Stimulated activated CD8-positive, alpha-beta memory T cell treated with anti-CD3 and anti-CD28 coated beads, Interleukin-12 subunit alpha, Interleukin-12 subunit beta, amount 100 ng/mL, for 1 hour (primary cell): ENCODE measurements around the gene FLNC.

Experiments
- DNase-seq: peaks from one replicate; pipeline ENCODE4 v3.0.0-alpha.2; 2020; ENCODE audit warnings: low read depth

The FLNC gene

GRCh38 chr7:128880791-128881457 lies 50.7 kb downstream of the FLNC start:
- DNase-seq, result no peak

GRCh38 chr7:128881458-128882125 lies 51.4 kb downstream of the FLNC start:
- no peak for DNase-seq

DNA sequence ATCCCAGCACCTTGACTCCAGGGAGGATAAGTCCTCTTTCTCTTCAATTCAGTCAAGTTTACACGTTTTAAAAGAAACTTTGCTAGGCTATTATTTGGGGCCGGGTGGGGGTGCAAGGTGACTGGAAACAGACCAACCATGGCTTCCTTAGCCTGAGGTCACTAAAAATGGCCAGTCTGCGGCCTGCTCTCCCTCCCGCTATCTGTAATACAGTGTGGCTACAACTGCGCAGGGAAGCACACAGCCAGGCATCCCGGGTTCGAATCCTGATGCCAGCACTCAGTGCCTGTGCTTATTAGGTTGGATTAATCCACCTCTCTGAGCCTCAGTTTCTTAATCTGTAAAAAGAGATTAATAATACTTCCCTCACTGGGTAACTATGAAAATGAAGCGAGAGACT lies 51.9 kb downstream of the FLNC start:
- DNase-seq, result no peak

DNA sequence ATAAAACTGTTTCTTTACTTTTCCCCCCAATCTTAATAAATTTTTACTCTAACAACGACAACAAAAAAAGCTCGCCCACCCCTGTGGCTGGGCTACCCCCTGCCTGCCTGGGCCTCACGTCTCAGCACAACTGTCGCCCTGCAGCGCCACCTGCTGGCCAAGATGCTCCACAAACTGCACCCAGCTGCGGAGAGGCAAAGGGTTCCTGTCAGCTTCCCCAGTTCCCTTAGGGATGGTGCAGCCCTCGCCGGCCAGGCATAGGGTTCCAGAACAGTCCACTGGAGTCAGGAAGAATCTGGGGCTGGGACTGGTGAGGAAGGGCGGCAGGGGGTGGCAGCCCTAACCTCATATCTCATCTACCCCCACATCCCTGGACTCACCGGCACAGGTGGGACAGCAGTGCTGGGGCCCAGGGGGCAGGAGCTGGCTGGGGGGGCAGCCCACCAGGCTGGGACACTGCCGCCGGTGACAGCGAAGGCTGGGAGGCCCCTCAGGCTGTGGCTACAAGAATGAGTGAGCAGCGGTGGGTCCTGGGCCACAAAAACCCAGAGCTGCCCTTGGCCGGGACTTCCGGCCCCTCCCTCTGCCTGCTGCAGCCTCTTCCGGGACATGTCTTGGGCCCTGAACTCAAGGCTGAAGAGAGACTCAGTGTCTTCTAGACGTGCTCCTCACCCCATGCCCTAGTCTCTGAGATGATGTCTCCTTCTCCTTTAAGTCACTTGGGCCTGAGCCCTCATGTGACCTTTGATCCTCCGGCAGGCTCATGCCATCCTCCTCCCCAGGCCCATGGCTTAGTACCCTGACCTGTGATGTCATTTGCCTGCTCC lies 53.6 kb downstream of the FLNC start:
- peak; percentile 82 for DNase-seq

DNA sequence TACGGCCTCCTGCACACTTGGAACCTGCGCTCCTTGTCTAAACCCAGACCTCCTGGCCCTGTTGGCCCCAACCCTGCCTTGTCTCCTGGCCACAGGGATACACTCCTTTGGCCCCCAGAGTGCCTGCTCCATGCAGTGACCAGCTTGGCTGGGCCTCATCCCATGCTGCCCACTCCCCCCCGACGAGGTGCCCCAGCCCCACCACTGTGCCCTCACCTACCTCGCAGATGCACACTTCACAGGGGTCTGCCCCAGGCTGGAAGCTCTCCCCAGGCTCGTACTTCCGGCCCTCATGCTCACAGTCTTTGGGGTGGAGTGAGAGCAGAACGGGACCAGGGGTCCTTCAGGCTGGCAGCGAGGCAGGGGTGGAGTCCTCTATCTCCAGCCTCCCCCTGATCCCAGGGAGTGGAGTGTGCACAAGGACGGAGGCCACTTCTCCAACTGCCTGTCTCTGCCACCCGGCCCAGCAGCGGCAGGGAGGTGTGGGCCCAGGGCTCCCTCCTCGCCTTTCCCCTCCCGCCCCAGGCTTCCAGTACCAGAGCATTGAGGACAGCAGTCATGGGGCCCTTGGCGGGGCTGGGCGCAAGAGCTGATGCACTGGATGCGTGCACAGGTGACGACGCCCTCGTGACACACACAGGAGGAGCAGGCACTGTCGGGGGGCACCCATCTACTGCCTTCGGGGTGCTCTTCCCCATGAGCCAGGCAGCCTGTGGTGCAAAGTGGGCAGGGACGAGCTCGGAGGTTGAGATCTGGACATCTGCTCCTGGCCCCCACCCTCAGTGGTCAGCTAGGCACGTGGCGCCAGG lies 54.6 kb downstream of the FLNC start:
- no peak for DNase-seq

DNA sequence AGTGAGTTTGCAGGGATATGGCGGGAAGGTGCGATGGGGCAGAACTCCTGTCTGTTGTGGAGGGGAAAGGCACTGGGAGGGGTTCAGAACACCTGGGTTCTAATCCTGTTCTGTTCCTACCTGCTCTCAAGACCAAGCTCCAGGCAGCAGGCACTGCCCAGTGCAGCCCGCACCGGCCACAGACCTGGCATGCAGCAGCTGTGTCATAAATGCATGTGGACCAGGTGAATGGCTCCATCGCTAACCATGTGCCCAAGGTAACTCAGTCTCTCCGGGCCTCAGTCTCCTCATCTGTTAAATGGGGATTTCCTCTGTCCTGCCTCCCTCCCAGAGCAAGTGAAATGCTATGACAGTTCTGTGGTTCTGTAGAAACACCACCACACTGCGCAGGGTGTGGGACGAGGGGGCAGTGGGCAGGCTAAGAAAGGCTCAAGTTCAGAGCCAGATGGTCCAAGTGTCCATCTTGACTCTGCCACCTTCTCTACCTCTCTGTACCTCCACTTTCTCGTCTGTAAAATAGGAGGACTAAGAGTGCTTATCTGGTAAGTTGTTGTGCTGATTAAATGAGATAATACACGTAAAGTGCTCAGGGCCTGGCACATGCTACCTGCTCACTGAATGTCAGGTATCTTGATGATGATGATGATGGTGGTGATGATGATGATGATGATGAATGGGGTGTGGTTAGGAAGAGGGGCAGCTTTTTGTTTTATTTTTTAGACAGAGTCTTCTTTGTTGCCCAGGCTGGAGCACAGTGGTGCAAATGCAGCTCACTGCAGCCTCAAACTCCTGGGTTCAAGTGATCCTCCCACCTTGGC lies 55.4 kb downstream of the FLNC start:
- DNase-seq, result no peak

- no peak for DNase-seq
Observed at GRCh38 chr7:128886391-128887168, 56.4 kb downstream of the FLNC start.

- DNase-seq, result no peak
Observed at GRCh38 chr7:128887169-128888038, 57.2 kb downstream of the FLNC start.

GRCh38 chr7:128888039-128888755 lies 58.0 kb downstream of the FLNC start:
- no peak for DNase-seq

- DNase-seq, result no peak
Observed at GRCh38 chr7:128888756-128889095, 58.5 kb downstream of the FLNC start.

DNA sequence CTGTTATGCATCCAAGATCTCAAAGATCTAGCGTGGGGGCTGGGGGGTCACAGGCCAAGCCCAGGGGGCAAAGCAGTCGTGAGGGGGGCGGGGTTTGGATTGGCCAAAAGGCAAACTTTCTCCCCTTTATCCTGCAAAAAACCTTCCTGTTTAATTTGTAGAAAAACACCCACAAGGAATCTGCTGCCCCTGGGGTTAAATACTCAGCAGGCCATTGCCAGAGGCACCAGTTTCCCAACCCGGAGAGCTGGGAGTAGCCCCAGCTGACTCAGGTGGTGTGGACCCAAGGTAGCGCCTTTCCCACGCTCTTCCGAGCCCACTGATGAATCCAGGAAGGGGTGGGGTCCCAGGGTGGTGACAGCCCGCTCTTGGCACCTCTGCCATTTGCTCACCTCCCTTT lies 58.9 kb downstream of the FLNC start:
- no peak for DNase-seq

- DNase-seq, result no peak
Observed at GRCh38 chr7:128890306-128891109, 60.3 kb downstream of the FLNC start.

GRCh38 chr7:128891110-128891941 lies 61.1 kb downstream of the FLNC start:
- DNase-seq, result no peak

GRCh38 chr7:128891942-128892269 lies 61.7 kb downstream of the FLNC start:
- DNase-seq, result no peak

DNA sequence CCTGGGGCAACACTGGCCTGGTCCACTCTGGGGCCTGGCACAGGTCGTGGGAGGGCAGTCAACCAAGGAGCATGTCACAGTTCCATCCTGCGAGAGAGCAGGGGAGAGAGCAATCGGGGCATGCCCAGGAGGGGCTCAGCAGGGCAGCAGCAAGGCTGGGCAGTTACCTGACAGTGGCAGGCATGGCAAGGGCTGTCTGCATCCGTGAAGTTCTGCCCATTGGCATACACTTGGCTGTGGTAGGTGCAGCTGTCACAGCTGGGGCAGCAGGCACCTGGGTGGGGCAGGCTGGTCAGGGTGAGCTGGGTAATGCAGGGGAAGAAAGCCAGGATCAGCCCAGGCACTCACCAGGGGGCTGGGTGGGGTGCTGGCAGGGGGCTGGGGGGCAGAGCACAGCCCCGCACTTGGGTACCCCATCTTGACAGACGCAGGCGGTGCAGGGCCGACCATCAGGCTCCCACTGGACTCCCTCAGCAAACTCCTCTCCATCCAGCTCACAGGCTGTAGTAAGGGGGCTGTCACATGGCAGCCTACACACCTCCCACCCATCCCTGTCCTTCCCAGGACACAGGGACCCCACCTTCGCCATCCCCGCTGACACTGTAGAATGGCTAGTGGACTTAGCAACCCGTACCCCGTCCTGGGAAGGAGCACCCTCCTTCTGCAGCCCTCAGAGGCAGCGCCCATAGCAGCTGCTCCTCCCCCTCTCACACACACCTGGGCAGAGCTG lies 62.5 kb downstream of the FLNC start:
- DNase-seq, result no peak

DNA sequence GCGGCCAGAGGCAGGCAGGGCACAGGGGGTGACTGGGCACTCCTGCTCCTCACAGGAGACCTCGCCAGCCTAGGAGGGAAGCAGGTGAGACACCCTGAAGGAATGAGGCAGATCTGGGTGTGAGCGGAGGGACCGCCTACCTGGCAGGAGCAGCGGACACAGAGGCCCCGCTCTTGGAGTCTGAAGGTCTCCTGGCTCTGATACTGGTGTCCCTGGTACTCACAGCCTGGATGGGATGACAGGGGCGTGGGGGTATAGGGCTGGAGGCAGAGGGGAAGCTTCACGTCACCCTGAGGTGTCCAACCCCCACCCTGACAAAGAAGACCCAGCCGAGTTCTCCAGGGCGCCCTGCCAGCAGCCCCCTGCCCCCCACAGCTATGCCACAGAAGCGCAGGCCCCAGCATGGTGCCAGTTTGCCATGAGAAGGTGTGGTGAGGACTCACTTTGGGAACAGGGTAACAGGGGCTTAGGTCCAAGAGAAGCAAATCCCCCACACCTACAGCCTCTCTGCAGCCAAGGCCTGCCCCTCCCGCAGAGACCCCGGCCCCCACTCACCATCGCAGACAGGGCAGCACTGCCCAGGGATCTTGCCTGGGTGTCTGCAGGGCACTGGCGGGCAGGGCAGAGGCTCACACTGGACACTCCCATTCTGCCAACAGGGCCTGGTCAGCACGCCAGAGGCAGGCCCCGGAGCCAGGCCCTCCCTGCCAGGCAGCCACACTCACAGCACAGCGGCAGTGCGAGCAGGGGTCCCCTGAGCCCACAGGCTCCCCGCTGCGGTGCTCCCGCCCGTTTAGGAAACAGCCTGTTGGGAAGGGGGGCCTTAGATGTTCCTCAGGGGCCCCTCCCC lies 63.3 kb downstream of the FLNC start:
- DNase-seq, result no peak
